KMS-11 (cell line): ENCODE measurements around the gene RAI14.
"Not testable (repeated sequence)": the region's sequence is repeated elsewhere in the genome, so short reads cannot be mapped to it uniquely, and the experiment has no call there.

Experiments
- H2AFZ ChIP-seq: fragments of 200-600 bp; sonication (generic); 2 replicates; pipeline ENCODE4 v1.6.1; 2016; ENCODE audit warnings: antibody characterized with exemption, mixed run types, low read depth
- H3K27ac ChIP-seq: fragments of 200-600 bp; sonication (generic); 2 replicates; pipeline ENCODE4 v1.6.1; 2016; ENCODE audit warnings: mild to moderate bottlenecking, mixed run types
- H3K27me3 ChIP-seq: fragments of 200-600 bp; sonication (generic); 2 replicates; pipeline ENCODE4 v1.6.1; 2017; ENCODE audit warnings: mild to moderate bottlenecking, low read depth, mixed run types, moderate library complexity; ENCODE audit not compliant: insufficient read depth
- H3K36me3 ChIP-seq: fragments of 200-600 bp; sonication (generic); 2 replicates; pipeline ENCODE4 v1.6.1; 2017; ENCODE audit warnings: mild to moderate bottlenecking, mixed run types; ENCODE audit not compliant: insufficient read depth
- H3K4me1 ChIP-seq: fragments of 200-600 bp; sonication (generic); 2 replicates; pipeline ENCODE4 v1.6.1; 2016; ENCODE audit warnings: mild to moderate bottlenecking, low read depth, mixed run types; ENCODE audit not compliant: poor library complexity, severe bottlenecking
- H3K4me2 ChIP-seq: fragments of 200-600 bp; sonication (generic); 2 replicates; pipeline ENCODE4 v1.7.0; 2016; ENCODE audit warnings: mild to moderate bottlenecking, mixed run types
- H3K4me3 ChIP-seq: fragments of 200-600 bp; sonication (generic); IDR thresholded peaks from 2 replicates; pipeline ENCODE4 v1.6.1; 2017; ENCODE audit warnings: low read depth, low read length, mixed read lengths; ENCODE audit not compliant: insufficient read depth
- H3K79me2 ChIP-seq: fragments of 200-600 bp; sonication (generic); 2 replicates; pipeline ENCODE4 v1.6.1; 2016; ENCODE audit warnings: low read depth, mixed run types; ENCODE audit not compliant: insufficient read depth
- H3K9ac ChIP-seq: fragments of 200-600 bp; sonication (generic); 2 replicates; pipeline ENCODE4 v1.6.1; 2016; ENCODE audit warnings: mild to moderate bottlenecking, mixed run types
- H4K20me1 ChIP-seq: fragments of 200-600 bp; sonication (generic); 2 replicates; pipeline ENCODE4 v1.6.1; 2016; ENCODE audit warnings: mild to moderate bottlenecking, mixed run types; ENCODE audit not compliant: insufficient read depth
- TF ChIP-seq, protein P1 (sequence below): fragments of 200-600 bp; sonication (generic); conservative IDR thresholded peaks from 2 replicates; pipeline ENCODE4 v1.6.1; 2017; ENCODE audit warnings: low read depth, mild to moderate bottlenecking, antibody characterized with exemption, low read length, moderate library complexity, mixed read lengths

The RAI14 gene

DNA sequence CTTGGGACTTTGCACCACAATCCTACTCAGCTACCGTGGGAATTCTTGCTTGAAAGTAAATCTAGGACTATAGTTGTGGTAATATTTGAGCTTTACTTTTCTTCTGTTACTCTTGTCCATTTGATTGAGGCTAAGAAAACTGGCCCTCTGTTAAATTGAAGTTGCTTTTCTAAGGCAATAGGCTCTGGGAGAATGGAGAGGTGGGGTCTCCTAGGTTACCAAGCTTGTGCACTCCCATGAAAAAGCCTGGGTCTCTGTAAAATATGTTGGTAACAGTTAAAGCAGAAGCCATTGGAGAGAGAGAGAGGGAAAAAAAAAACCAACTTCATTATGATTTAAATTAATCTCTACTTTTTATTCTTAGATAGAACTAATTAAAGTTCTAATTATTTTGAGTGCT lies 68.6 kb downstream of the RAI14 start:
- no peaks in the 10 kb centered on the region for H3K4me1 ChIP-seq
- H4K20me1 ChIP-seq, result no peaks in the 10 kb centered on the region
- H3K27ac ChIP-seq, result no peak overlapping the region
- no peaks in the 10 kb centered on the region for H3K79me2 ChIP-seq
- no peak overlapping the region for H3K9ac ChIP-seq
- no peak overlapping the region for H3K4me2 ChIP-seq
- TF ChIP-seq, protein P1, sequence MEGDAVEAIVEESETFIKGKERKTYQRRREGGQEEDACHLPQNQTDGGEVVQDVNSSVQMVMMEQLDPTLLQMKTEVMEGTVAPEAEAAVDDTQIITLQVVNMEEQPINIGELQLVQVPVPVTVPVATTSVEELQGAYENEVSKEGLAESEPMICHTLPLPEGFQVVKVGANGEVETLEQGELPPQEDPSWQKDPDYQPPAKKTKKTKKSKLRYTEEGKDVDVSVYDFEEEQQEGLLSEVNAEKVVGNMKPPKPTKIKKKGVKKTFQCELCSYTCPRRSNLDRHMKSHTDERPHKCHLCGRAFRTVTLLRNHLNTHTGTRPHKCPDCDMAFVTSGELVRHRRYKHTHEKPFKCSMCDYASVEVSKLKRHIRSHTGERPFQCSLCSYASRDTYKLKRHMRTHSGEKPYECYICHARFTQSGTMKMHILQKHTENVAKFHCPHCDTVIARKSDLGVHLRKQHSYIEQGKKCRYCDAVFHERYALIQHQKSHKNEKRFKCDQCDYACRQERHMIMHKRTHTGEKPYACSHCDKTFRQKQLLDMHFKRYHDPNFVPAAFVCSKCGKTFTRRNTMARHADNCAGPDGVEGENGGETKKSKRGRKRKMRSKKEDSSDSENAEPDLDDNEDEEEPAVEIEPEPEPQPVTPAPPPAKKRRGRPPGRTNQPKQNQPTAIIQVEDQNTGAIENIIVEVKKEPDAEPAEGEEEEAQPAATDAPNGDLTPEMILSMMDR, result no peak
- H2AFZ ChIP-seq, result no peak overlapping the region
- no peaks in the 10 kb centered on the region for H3K36me3 ChIP-seq
- H3K27me3 ChIP-seq, result no peaks in the 10 kb centered on the region
- no peak overlapping the region for H3K4me3 ChIP-seq

DNA sequence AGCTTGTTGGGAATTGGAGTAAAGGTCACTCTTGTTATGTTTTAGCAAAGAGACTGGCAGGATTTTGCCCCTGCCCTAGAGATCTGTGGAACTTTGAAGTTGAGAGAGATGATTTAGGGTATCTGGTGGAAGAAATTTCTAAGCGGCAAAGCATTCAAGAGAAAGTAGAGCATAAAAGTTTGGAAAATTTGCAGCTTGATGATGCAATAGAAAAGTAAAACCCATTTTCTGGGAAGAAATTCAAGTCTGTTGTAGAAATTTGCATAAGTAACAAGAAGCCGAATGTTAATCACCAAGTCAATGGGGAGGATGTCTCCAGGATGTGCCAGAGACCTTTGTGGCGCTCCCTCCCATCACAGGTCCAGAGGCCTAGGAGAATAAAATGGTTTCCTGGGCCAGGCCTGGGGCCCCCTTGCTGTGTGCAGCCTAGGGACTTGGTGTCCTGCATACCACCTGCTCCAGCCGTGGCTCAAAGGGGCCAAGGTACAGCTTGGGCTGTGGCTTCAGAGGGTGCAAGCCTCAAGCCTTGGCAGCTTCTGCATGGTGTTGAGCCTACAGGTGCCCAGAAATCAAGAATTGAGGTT lies 71.1 kb downstream of the RAI14 start:
- not testable (repeated sequence) for H3K9ac ChIP-seq, H3K4me3 ChIP-seq, H3K36me3 ChIP-seq, H3K27ac ChIP-seq, H3K27me3 ChIP-seq, H4K20me1 ChIP-seq, H3K4me1 ChIP-seq, H3K79me2 ChIP-seq, H3K4me2 ChIP-seq, H2AFZ ChIP-seq

DNA sequence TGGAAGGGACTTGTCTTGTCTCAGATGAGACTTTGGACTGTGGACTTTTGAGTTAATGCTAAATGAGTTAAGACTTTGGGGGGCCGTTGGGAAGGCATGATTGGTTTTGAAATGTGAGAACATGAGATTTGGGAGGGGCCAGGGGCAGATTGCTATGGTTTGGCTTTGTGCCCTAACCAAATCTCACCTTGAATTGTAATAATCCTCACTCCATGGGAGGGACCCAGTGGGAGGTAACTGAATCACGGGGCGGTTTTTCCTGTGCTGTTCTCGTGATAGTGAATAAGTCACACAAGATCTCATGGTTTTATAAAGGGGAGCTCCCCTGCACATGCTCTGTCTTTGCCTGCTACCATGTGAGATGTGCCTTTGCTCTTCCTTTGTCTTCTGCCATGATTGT lies 72.1 kb downstream of the RAI14 start:
- no peaks in the 10 kb centered on the region for H3K79me2 ChIP-seq
- H3K4me1 ChIP-seq, result no peaks in the 10 kb centered on the region
- H3K27me3 ChIP-seq, result no peaks in the 10 kb centered on the region
- H3K36me3 ChIP-seq, result no peaks in the 10 kb centered on the region
- no peak overlapping the region for H2AFZ ChIP-seq
- H3K4me3 ChIP-seq, result no peak overlapping the region
- TF ChIP-seq, protein P1, result no peak
- H3K27ac ChIP-seq, result no peak overlapping the region
- no peak overlapping the region for H3K9ac ChIP-seq
- H3K4me2 ChIP-seq, result no peak overlapping the region
- H4K20me1 ChIP-seq, result no peaks in the 10 kb centered on the region

DNA sequence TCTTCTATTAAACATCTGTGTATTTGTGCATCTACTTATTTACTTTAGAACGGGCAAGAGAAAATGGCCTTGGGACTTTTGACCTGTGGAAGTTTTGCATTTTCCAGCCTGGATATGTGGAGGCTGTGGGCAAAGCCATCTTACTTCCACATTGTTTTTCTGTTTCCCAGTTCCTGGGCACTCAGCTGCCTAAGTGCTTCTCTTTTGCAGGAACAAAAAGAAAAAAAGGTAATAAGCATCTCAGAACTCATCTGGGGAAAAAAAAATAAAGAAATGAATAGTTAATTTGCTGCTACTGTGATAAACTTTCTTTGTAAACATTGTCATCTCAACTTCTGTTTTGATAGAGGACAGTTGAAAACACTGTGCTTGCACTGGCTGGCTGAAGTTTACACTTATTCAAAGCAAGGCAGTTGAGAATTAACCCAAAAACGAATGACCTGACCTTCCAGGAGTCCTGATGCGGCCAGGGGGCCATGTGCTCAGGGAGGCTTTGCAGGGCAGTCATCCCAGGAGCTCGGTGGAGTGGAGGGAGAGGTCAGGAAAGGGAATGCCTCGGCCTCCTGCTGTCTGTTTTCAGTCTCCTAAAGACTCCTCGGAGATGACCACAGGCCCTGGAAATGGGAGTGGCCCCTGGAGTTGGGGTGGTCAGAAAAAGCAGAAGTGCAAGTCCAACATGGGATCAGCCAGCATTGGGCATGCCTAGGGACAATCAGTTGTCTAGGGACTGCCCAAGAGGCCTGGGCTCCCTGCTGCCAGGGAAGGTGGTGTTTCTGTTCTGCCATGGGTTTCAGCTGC lies 75.5 kb downstream of the RAI14 start:
- TF ChIP-seq, protein P1, result no peak
- no peaks in the 10 kb centered on the region for H3K79me2 ChIP-seq
- H4K20me1 ChIP-seq, result no peaks in the 10 kb centered on the region
- H3K4me3 ChIP-seq, result no peak overlapping the region
- no peaks in the 10 kb centered on the region for H3K27me3 ChIP-seq
- H3K36me3 ChIP-seq, result no peaks in the 10 kb centered on the region
- no peak overlapping the region for H3K4me2 ChIP-seq
- no peak overlapping the region for H2AFZ ChIP-seq
- no peak overlapping the region for H3K27ac ChIP-seq
- H3K9ac ChIP-seq, result no peak overlapping the region
- H3K4me1 ChIP-seq, result no peaks in the 10 kb centered on the region

DNA sequence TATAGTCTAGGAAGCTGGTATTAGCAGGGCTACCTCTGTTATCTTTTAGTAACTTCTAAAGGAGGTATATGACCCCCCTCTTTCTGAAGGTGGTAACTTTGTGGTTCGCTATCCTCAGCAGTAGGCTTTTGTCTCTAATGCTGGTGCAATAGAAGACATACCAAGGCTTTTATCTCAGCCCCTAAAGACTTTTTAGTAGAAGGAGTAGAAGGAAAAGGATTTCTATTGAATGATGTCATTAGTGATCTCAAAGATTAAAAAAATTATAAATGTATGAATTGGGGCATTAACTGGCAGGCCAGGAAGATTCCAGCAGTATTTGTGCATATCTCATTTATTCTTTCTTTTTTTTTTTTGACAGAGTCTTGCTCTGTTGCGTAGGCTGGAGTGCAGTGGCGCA lies 78.2 kb downstream of the RAI14 start:
- no peak overlapping the region for H3K4me2 ChIP-seq
- H3K27ac ChIP-seq, result no peak overlapping the region
- TF ChIP-seq, protein P1, result no peak
- H3K4me3 ChIP-seq, result no peak overlapping the region
- no peaks in the 10 kb centered on the region for H3K79me2 ChIP-seq
- no peak overlapping the region for H3K9ac ChIP-seq
- H2AFZ ChIP-seq, result no peak overlapping the region
- no peaks in the 10 kb centered on the region for H4K20me1 ChIP-seq
- no peaks in the 10 kb centered on the region for H3K36me3 ChIP-seq
- H3K27me3 ChIP-seq, result no peaks in the 10 kb centered on the region
- H3K4me1 ChIP-seq, result no peaks in the 10 kb centered on the region
